ENCODE measurements around the gene INS. TPM values are rescaled to one million over a fixed set of nuclear protein-coding genes. Genes with fewer than 3 reads are reported as not detected.
"Not testable (repeated sequence)": the region's sequence is repeated elsewhere in the genome, so short reads cannot be mapped to it uniquely, and the experiment has no call there.

The INS gene
- total RNA-seq, 2 donors from 2014 or later: not detected

DNA sequence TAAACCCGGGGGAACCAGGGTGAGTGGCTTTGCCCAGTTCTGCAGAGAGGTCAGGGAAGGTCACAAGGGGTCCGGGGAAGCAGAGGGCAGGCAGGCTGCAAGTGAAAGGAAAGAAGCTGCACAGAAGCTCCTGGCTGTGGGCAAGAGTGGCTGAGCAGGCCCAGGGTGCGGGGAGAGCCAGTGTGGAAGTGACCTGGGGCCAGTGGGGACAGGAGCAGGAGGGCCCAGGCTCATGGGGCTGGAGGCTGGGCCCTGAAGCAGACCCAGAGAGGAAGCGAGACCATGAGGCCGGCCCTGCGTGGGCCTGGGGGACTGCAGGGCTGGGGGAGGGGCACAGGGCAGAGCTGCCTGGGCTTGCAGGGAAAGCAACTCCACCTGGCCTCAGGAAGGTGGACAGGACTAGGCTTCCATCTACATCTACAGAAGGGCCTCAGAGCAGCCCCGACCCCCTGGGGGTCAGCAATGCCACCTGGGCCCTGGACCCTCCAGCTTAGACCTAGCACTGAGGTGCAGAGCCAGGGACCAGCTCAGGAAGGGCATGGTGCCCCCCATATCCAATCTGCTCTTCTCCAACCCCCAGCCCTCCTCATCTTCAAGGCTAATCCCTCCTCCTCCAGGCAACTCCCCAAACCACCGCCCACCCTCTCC lies 33.4 kb downstream of the INS start:
- 74% methylated on average over 8 of the region's 8 CpGs for WGBS
- intact Hi-C loops (cut with DNase I): no loop called here
- no peaks in the 10 kb centered on the region for H3K27me3 ChIP-seq (replicated peaks; ENCODE audit: insufficient read depth)

DNA sequence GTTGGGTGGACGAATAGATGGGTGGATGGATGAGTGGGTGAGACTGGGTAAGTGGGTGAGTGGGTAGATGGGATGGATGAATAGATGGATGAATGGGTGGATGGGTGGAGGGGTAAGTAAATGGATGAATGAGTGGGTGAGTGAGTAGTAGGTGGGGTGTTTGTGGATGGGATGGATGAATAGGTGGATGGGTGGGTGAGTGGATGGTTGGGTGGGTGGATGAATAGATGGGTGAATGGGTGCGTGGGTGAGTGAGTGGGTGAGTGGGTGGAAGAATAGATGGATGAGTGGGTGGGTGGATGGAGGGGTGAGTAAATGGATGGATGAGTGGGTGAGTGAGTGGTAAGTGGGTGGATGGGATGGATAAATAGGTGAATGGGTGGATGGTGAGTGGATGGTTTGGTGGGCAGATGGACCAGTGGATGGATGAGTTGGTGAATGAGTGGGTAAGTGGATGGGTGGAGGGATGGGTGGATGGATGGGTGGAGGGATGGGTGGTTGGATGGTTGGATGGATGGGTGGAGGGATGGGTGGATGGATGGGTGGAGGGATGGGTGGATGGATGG lies 34.4 kb downstream of the INS start:
- WGBS: 89% methylated on average over 2 of the region's 2 CpGs
- H3K27me3 ChIP-seq (replicated peaks; ENCODE audit: insufficient read depth): peaks cover 2% of the 10 kb centered on the region
- intact Hi-C loops (cut with DNase I): no loop called here
- H3K4me1 ChIP-seq (replicated peaks): no peaks in the 10 kb centered on the region
- H3K4me3 ChIP-seq: no peak overlapping the region
- no peak overlapping the region for H3K27ac ChIP-seq
- no peak for TF ChIP-seq POLR2A (IDR thresholded peaks at IDR 0.05)
- DNase-seq (ENCODE audit: low spot score): no peak
- H3K36me3 ChIP-seq: no peaks in the 10 kb centered on the region
- H3K9me3 ChIP-seq: no peaks in the 10 kb centered on the region

More for the DNA sequence above, 33.4 kb downstream of the INS start:
- H3K27ac ChIP-seq: no peak overlapping the region
- DNase-seq (ENCODE audit: low spot score): no peak
- H3K9me3 ChIP-seq: no peaks in the 10 kb centered on the region
- no peaks in the 10 kb centered on the region for H3K36me3 ChIP-seq
- no peak for TF ChIP-seq POLR2AphosphoS5 (IDR thresholded peaks at IDR 0.05)
- TF ChIP-seq, protein P1, sequence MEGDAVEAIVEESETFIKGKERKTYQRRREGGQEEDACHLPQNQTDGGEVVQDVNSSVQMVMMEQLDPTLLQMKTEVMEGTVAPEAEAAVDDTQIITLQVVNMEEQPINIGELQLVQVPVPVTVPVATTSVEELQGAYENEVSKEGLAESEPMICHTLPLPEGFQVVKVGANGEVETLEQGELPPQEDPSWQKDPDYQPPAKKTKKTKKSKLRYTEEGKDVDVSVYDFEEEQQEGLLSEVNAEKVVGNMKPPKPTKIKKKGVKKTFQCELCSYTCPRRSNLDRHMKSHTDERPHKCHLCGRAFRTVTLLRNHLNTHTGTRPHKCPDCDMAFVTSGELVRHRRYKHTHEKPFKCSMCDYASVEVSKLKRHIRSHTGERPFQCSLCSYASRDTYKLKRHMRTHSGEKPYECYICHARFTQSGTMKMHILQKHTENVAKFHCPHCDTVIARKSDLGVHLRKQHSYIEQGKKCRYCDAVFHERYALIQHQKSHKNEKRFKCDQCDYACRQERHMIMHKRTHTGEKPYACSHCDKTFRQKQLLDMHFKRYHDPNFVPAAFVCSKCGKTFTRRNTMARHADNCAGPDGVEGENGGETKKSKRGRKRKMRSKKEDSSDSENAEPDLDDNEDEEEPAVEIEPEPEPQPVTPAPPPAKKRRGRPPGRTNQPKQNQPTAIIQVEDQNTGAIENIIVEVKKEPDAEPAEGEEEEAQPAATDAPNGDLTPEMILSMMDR (IDR thresholded peaks at IDR 0.05): no peak
- TF ChIP-seq POLR2A (IDR thresholded peaks at IDR 0.05): no peak
- no peak overlapping the region for H3K4me3 ChIP-seq
- H3K4me1 ChIP-seq (replicated peaks): no peaks in the 10 kb centered on the region

DNA sequence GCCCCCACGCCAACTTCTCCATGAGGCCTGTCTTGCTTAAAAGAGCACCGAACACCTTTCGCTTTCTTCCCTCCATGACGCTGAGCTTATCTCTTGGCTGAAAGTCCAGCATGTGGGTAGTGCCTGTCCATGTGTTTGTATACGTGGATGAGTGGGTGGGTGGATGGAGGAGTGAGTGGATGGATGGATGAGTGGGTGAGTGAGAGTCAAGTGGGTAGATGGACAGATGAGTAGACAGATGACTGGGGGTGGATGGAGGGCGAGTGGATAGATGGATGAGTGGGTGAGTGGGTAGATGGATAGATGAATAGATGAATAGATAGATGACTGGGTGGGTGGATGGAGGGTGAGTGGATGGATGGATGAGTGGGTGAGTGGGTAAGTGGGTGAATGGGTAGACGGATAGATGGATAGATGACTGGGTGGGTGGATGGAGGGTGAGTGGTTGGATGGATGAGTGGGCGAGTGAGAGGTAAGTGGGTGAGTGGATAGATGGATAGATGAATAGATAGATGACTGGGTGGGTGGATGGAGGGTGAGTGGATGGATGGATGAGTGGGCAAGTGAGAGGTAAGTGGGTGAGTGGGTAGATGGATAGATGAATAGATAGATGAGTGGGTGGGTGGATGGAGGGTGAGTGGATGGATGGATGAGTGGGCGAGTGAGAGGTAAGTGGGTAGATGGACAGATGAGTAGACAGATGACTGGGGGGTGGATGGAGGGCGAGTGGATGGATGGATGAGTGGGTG lies 36.1 kb downstream of the INS start:
- H3K4me1 ChIP-seq (replicated peaks); H3K4me3 ChIP-seq; H3K9me3 ChIP-seq; H3K27ac ChIP-seq; H3K27me3 ChIP-seq (replicated peaks; ENCODE audit: insufficient read depth); DNase-seq (ENCODE audit: low spot score); intact Hi-C loops (cut with DNase I); H3K36me3 ChIP-seq: not testable (repeated sequence)
- WGBS: 88% methylated on average over 10 of the region's 10 CpGs

DNA sequence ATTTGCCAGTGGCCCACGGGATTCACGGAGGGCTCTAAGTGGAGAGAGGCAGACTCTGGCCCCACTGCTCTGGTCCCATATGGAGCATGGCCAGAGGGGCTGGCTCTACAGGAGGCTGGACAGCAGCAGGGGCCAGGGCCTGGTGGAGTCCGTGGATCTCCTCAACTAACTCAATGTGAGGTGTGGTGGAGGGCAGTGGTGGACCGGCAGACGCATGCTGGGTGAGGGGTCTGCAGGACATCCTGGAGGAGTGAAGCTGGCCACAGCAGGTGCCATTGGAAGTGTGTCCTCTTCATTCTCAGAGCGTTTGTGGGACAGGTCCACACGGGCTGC lies 37.4 kb downstream of the INS start:
- Histone ChIP-seq H3K9me3 (no peaks in the 10 kb centered on the region), H3K27ac (no peak overlapping the region), H3K4me3 (no peak overlapping the region), H3K4me1 (replicated peaks) (no peaks in the 10 kb centered on the region), H3K27me3 (replicated peaks; ENCODE audit: insufficient read depth) (peaks cover 5% of the 10 kb centered on the region), H3K36me3 (no peaks in the 10 kb centered on the region)
- TF ChIP-seq POLR2A (IDR thresholded peaks at IDR 0.05): no peak
- TF ChIP-seq, protein P1 (IDR thresholded peaks at IDR 0.05): no peak
- no peak for TF ChIP-seq POLR2AphosphoS5 (IDR thresholded peaks at IDR 0.05)
- intact Hi-C loops (cut with DNase I): no loop called here
- WGBS: 91% methylated on average over 7 of the region's 7 CpGs
- no peak for DNase-seq (ENCODE audit: low spot score)

DNA sequence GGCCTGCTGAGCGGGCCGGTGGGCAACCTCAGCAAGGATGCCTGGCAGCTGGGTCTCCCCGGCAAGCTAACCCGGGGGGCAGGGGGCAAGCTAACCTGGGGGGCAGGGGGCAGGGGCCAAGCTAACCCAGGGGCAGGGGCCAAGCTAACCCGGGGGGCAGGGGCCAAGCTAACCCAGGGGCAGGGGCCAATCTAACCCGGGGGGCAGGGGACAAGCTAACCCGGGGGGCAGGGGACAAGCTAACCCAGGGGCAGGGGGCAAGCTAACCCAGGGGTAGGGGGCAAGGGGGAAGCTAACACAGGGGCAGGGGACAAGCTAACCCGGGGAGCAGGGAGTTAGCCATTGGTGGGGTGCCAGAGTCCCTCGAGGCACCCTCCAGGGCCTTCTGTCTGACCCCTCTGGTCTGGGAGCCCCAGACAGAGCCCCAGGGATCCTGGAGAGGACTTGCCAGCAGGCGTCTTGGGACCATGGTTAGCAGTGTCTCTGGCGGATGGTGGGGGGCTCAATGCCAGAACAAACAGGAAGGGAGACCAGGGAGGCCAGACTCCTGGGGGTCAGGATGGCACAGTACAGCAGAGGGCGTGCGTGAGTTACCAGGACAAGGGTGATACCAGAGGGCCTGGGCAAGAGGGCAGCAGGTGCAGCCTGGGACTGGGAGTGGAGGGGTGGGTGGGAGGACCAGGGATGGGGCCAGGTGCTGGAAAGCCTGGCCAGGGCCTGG lies 37.9 kb downstream of the INS start:
- peaks cover 5% of the 10 kb centered on the region for H3K27me3 ChIP-seq (replicated peaks; ENCODE audit: insufficient read depth)
- H3K9me3 ChIP-seq: no peaks in the 10 kb centered on the region
- TF ChIP-seq POLR2A (IDR thresholded peaks at IDR 0.05): no peak
- TF ChIP-seq, protein P1 (IDR thresholded peaks at IDR 0.05): no peak
- no peak for TF ChIP-seq POLR2AphosphoS5 (IDR thresholded peaks at IDR 0.05)
- H3K36me3 ChIP-seq: no peaks in the 10 kb centered on the region
- no peak for DNase-seq (ENCODE audit: low spot score)
- 67% methylated on average over 13 of the region's 13 CpGs for WGBS
- intact Hi-C loops (cut with DNase I): no loop called here
- H3K4me1 ChIP-seq (replicated peaks): no peaks in the 10 kb centered on the region
- H3K4me3 ChIP-seq: no peak overlapping the region
- H3K27ac ChIP-seq: no peak overlapping the region

Data from prostate gland (tissue), 2 donors.